Vagina (tissue), 2 donors: Measurements from ENCODE around the gene BNC1. TPM values are rescaled to one million over a fixed set of nuclear protein-coding genes. Genes with fewer than 3 reads are reported as not detected.

ENCODE experiments used
- DNase-seq, 2 donors: peaks; one replicate each; pipeline ENCODE4 v3.0.0-alpha.2; 2017; ENCODE audit errors: extremely low spot score in 2 of 2
- H3K27ac ChIP-seq: fragments of 200-600 bp; sonication (generic); one replicate; pipeline ENCODE4 v1.5.1; 2019
- H3K27me3 ChIP-seq: fragments of 200-600 bp; sonication (generic); one replicate; pipeline ENCODE4 v1.5.1; 2019
- H3K36me3 ChIP-seq, 2 donors: fragments of 200-600 bp; sonication (generic); one replicate each; pipeline ENCODE4 v1.5.1; 2017 to 2019
- H3K4me1 ChIP-seq: fragments of 200-600 bp; sonication (generic); one replicate; pipeline ENCODE4 v1.5.1; 2019
- H3K4me3 ChIP-seq, 2 donors: fragments of 200-600 bp; sonication (generic); 1 replicate in 1 of 2; 2 replicates in 1 of 2; pipeline ENCODE4 v1.5.1; 2016 to 2019
- H3K9me3 ChIP-seq: fragments of 200-600 bp; sonication (generic); one replicate; pipeline ENCODE4 v1.5.1; 2019
- POLR2A ChIP-seq, 2 donors: fragments of 450-650 bp; IDR thresholded peaks; one replicate each; pipeline ENCODE4 v1.6.1; 2017; ENCODE audit warnings: antibody characterized with exemption in 2 of 2, mild to moderate bottlenecking in 2 of 2, moderate library complexity in 2 of 2
- POLR2AphosphoS5 ChIP-seq, 2 donors: sonication (generic); formaldehyde crosslinking; IDR thresholded peaks; one replicate each; pipeline ENCODE4 v1.9.0; 2017; ENCODE audit warnings: antibody characterized with exemption in 2 of 2, mild to moderate bottlenecking in 2 of 2, low read depth in 1 of 2; ENCODE audit not compliant: insufficient read depth in 1 of 2
- intact Hi-C: fragments of 100-400 bp; cut with DNase I; formaldehyde crosslinking; loops from one replicate; pipeline ENCODE4 v1.15.1; 2023
- total RNA-seq: library from RNA; depleted of rRNA; stranded (reverse); fragments of >200 nt; gene quantifications from one replicate; pipeline ENCODE4 v1.2.3, GENCODE V29; 2016
- TF ChIP-seq, protein P1 (sequence below), 3 experiments: fragments of 450-650 bp in 2 of 3; fragments of 200-600 bp in 1 of 3; sonication (generic) in 1 of 3; IDR thresholded peaks; one replicate each; pipeline ENCODE4 v1.5.1; 2017 to 2019; ENCODE audit warnings: antibody characterized with exemption in 3 of 3, mild to moderate bottlenecking in 2 of 3, moderate library complexity in 2 of 3

Gene BNC1, protein sequence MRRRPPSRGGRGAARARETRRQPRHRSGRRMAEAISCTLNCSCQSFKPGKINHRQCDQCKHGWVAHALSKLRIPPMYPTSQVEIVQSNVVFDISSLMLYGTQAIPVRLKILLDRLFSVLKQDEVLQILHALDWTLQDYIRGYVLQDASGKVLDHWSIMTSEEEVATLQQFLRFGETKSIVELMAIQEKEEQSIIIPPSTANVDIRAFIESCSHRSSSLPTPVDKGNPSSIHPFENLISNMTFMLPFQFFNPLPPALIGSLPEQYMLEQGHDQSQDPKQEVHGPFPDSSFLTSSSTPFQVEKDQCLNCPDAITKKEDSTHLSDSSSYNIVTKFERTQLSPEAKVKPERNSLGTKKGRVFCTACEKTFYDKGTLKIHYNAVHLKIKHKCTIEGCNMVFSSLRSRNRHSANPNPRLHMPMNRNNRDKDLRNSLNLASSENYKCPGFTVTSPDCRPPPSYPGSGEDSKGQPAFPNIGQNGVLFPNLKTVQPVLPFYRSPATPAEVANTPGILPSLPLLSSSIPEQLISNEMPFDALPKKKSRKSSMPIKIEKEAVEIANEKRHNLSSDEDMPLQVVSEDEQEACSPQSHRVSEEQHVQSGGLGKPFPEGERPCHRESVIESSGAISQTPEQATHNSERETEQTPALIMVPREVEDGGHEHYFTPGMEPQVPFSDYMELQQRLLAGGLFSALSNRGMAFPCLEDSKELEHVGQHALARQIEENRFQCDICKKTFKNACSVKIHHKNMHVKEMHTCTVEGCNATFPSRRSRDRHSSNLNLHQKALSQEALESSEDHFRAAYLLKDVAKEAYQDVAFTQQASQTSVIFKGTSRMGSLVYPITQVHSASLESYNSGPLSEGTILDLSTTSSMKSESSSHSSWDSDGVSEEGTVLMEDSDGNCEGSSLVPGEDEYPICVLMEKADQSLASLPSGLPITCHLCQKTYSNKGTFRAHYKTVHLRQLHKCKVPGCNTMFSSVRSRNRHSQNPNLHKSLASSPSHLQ
- 18.2 TPM for total RNA-seq

DNA sequence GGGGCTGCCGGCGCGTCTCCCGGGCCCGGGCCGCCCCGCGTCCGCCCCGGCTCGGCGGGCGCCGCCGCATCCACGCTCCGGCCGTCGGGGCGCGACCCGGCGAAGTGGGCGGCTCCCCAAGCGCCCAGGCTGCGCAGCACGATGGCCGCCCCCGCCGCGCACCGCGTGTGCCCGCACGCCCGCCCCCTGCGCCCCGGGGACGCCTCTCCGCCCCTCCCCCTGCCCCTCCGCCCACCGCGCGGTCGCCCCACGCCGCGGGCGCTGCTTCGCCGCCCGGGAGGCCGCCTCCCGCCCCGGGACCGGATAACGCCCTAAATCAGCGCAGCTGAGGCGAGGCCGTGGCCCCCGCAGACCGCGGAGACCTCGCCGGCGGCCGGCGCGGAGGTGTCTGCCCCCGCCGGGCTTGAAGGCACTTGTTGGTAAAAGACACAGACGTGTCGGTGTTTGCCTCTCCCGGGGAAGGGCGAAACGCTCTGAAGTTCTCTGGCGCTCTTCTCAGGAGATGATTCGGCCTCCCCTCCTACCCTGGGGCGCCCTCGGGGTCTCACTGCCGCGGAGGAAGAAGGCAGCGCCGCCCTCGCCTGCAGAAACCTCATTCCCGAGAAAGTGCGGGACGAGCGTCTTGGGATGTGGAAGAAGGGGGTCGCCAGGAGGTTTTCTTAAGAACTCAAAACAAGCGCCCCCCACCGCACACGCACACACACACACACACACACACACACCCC lies at the start of gene BNC1:
Gene BNC1 (minus strand): TSS at position 106 of the 725 bp plus-strand sequence. CDS start 36 bp downstream, at position 70.
- TF ChIP-seq, protein P1, sequence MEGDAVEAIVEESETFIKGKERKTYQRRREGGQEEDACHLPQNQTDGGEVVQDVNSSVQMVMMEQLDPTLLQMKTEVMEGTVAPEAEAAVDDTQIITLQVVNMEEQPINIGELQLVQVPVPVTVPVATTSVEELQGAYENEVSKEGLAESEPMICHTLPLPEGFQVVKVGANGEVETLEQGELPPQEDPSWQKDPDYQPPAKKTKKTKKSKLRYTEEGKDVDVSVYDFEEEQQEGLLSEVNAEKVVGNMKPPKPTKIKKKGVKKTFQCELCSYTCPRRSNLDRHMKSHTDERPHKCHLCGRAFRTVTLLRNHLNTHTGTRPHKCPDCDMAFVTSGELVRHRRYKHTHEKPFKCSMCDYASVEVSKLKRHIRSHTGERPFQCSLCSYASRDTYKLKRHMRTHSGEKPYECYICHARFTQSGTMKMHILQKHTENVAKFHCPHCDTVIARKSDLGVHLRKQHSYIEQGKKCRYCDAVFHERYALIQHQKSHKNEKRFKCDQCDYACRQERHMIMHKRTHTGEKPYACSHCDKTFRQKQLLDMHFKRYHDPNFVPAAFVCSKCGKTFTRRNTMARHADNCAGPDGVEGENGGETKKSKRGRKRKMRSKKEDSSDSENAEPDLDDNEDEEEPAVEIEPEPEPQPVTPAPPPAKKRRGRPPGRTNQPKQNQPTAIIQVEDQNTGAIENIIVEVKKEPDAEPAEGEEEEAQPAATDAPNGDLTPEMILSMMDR (IDR thresholded peaks at IDR 0.05): no peak
- TF ChIP-seq POLR2AphosphoS5 (IDR thresholded peaks at IDR 0.05; ENCODE audit: insufficient read depth in 1 of 2, low read depth in 1 of 2) (no peak), POLR2A (IDR thresholded peaks at IDR 0.05) (no peak)
- peak within 1 kb of the TSS; percentile 43 to 48 for H3K4me3 ChIP-seq
- H3K36me3 ChIP-seq: no peaks in the 10 kb centered on the region
- H3K27ac ChIP-seq: peak within 1 kb of the TSS; percentile 60
- H3K4me1 ChIP-seq: no peaks in the 10 kb centered on the region
- no peaks in the 10 kb centered on the region for H3K9me3 ChIP-seq
- H3K27me3 ChIP-seq: peaks cover 10% of the 10 kb centered on the region
- intact Hi-C loops: no loop called here
- DNase-seq: no peak

- intact Hi-C loops: no loop called here
Measured at GRCh38 chr15:83327041-83327440, 42.6 kb upstream of the BNC1 start.

DNA sequence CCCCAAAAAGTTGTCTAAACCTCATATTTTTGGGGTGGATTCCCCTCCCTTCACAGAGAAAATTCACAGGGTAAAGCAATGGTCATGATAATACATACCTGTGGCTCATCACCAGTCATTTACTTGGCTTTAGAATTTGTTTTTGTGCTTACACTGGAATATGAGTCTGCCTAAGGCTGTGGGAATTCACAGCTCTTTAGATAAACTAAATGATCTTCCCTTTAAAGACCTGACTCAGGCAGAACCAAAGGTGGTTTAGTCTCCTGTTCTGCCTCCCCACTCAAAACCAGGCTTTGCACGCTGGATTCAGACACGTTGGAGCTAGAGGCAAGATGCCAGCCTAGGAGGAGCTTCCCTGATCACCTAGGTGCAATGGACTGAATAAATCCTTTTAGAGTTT lies 40.3 kb upstream of the BNC1 start:
- Histone ChIP-seq H3K27ac (no peak overlapping the region), H3K4me1 (peaks cover 14% of the 10 kb centered on the region), H3K4me3 (no peak overlapping the region), H3K9me3 (no peaks in the 10 kb centered on the region), H3K27me3 (no peaks in the 10 kb centered on the region), H3K36me3 (no peaks in the 10 kb centered on the region)
- TF ChIP-seq, protein P1 (IDR thresholded peaks at IDR 0.05): no peak
- no peak for TF ChIP-seq POLR2AphosphoS5 (IDR thresholded peaks at IDR 0.05; ENCODE audit: insufficient read depth in 1 of 2, low read depth in 1 of 2)
- no peak for TF ChIP-seq POLR2A (IDR thresholded peaks at IDR 0.05)
- intact Hi-C loops: no loop called here
- no peak for DNase-seq

More at GRCh38 chr15:83327041-83327440, 42.6 kb upstream of the BNC1 start:
- Histone ChIP-seq H3K36me3 (no peaks in the 10 kb centered on the region), H3K27me3 (no peaks in the 10 kb centered on the region), H3K9me3 (no peaks in the 10 kb centered on the region), H3K4me3 (no peak overlapping the region), H3K4me1 (peaks cover 9% of the 10 kb centered on the region), H3K27ac (no peak overlapping the region)
- no peak for DNase-seq
- no peak for TF ChIP-seq POLR2A (IDR thresholded peaks at IDR 0.05)
- no peak for TF ChIP-seq POLR2AphosphoS5 (IDR thresholded peaks at IDR 0.05; ENCODE audit: insufficient read depth in 1 of 2, low read depth in 1 of 2)
- TF ChIP-seq, protein P1 (IDR thresholded peaks at IDR 0.05): no peak

- H3K4me3 ChIP-seq: no peak overlapping the region
- no peaks in the 10 kb centered on the region for H3K27me3 ChIP-seq
- no peak for DNase-seq
- intact Hi-C loops: no loop called here
- no peaks in the 10 kb centered on the region for H3K36me3 ChIP-seq
- TF ChIP-seq, protein P1 (IDR thresholded peaks at IDR 0.05): no peak
- peak in 1 of 2 donors; percentile 15 for TF ChIP-seq POLR2AphosphoS5 (IDR thresholded peaks at IDR 0.05; ENCODE audit: insufficient read depth in 1 of 2, low read depth in 1 of 2)
- no peak overlapping the region for H3K27ac ChIP-seq
- no peaks in the 10 kb centered on the region for H3K9me3 ChIP-seq
- peaks cover 14% of the 10 kb centered on the region for H3K4me1 ChIP-seq
Measured at GRCh38 chr15:83323296-83323711, 38.8 kb upstream of the BNC1 start.
